GM12891 (cell line): ENCODE data around the gene SUMO1.

Experiments
- POLR2A ChIP-seq: IDR thresholded peaks from 2 replicates; pipeline ENCODE4 v1.6.1; 2011; ENCODE audit warnings: low read depth, low read length, control low read depth
- POLR2AphosphoS5 ChIP-seq: IDR thresholded peaks from 2 replicates; pipeline ENCODE4 v1.6.1; 2011; ENCODE audit warnings: low read depth, low read length, control low read depth
- TAF1 ChIP-seq: IDR thresholded peaks from 2 replicates; pipeline ENCODE4 v1.6.1; 2011; ENCODE audit warnings: low read depth, low read length, control low read depth

- TF ChIP-seq TAF1 (no peak), POLR2AphosphoS5 (no peak), POLR2A (no peak)
Measured at GRCh38 chr2:202201220-202202160, 36.9 kb downstream of the SUMO1 start.
